ENCODE data around the gene CELF1. TPM values are rescaled to one million over a fixed set of nuclear protein-coding genes. Genes with fewer than 3 reads are reported as not detected.

The CELF1 gene
- total RNA-seq (2022) = 150 and 157 TPM in 2 replicates
- Bru-seq, nascent RNA = percentile 95 among the genes with signal in this experiment
- BruChase-seq, experiment 1, labeled RNA remaining after a 6-hour chase = percentile 96 among the genes with signal in this experiment
- BruChase-seq, experiment 2, labeled RNA remaining after a 2-hour chase = percentile 96 among the genes with signal in this experiment
- long read RNA-seq, partial matches to known transcripts = 16 of 56 reads
- long read RNA-seq, other reads (novel, unspliced or antisense) = 39 of 56 reads

DNA sequence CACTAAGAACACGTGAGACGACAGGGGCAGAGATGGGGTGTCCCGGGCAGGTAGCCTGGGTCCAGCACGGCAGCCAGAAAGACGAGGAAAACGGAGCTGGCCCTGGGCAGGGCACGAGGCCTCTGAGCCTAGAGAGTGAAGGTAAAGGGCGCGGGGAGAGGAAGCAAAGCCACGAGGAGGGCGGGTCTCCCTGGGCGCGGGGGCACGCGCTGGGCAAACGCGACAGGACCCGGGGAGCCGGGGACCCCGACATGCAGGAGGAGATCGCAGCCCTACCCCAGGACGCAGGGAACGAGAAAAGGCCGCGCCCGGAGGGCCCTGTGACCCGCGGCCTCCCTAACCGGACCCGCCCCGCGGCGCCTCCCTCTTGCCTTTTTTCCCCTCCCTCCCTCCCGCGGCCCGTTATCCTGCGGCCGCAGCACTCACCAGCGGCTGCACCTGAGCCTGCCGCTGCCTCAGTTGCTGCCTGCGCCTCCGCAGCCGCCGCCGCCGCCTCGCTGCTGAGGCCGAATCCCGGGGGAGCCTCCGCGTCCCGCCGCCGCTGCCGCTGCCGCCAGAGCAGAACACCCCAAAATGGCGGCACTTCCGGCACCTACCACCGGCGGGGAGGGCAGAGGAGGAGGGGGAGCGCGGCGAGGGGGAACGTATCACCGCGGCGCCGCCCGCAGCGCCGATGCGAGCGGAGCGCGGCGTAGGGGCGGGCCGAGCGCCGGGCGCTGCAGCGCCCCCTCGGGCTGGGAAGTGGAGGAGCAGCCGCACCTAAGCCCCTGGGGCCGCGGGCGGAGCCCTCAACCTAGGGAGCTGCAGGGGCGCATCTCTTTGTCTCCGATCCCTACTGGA lies at the start of gene CELF1:
TSS of gene CELF1 (minus strand) at position 567 of the 840 bp plus-strand sequence. CDS start 53,609 bp downstream, outside the sequence.
- CTCF ChIA-PET = interaction anchor here (0.6 to 1.7 kb wide), 9 partner anchors 12 to 736 kb away, joined by 3 to 7 read pairs (median 4); partner anchors contain the start of gene PTPMT1
- Mint-ChIP-seq H3K27me3 (ENCODE audit: unreplicated experiment) (no peaks in the 10 kb centered on the region), H3K9me3 (ENCODE audit: low read depth, unreplicated experiment) (no peaks in the 10 kb centered on the region), H3K4me3 (ENCODE audit: low read depth, unreplicated experiment) (peak within 1 kb of the TSS; percentile 90), H3K27ac (ENCODE audit: unreplicated experiment) (peak within 1 kb of the TSS; percentile 85), H3K4me1 (ENCODE audit: low read depth, unreplicated experiment) (peaks cover 14% of the 10 kb centered on the region), H3K36me3 (ENCODE audit: insufficient read depth, unreplicated experiment) (peaks cover 40% of the 10 kb centered on the region)
- TF ChIP-seq CTCF (IDR thresholded peaks at IDR 0.05; ENCODE audit: unreplicated experiment) = peak; percentile 82
- BruUV-seq (replicated peaks) = no TSS peak
- intact Hi-C loops (cut with micrococcal nuclease; ENCODE audit: unreplicated experiment) = loop anchor here (5.0 kb wide), 1 partner anchor 45 kb away; no protein-coding TSS in a partner anchor
- peak; percentile 94 for DNase-seq

- Mint-ChIP-seq H3K27me3 (ENCODE audit: unreplicated experiment) (peaks cover 47% of the 10 kb centered on the region), H3K4me1 (ENCODE audit: low read depth, unreplicated experiment) (no peaks in the 10 kb centered on the region), H3K4me3 (ENCODE audit: low read depth, unreplicated experiment) (no peak overlapping the region), H3K36me3 (ENCODE audit: insufficient read depth, unreplicated experiment) (no peaks in the 10 kb centered on the region), H3K27ac (ENCODE audit: unreplicated experiment) (no peak overlapping the region), H3K9me3 (ENCODE audit: low read depth, unreplicated experiment) (no peaks in the 10 kb centered on the region)
- intact Hi-C loops (cut with micrococcal nuclease; ENCODE audit: unreplicated experiment) = no loop called here
- DNase-seq = no peak
- CTCF ChIA-PET = no interaction called here
- no peak for TF ChIP-seq CTCF (IDR thresholded peaks at IDR 0.05; ENCODE audit: unreplicated experiment)
- no TSS peak for BruUV-seq (replicated peaks)
Measured at GRCh38 chr11:47599902-47600301, 47.0 kb upstream of the CELF1 start.

- no peaks in the 10 kb centered on the region for H3K4me1 Mint-ChIP-seq (ENCODE audit: low read depth, unreplicated experiment)
- CTCF ChIA-PET = no interaction called here
- H3K4me3 Mint-ChIP-seq (ENCODE audit: low read depth, unreplicated experiment) = no peak overlapping the region
- peaks cover 64% of the 10 kb centered on the region for H3K27me3 Mint-ChIP-seq (ENCODE audit: unreplicated experiment)
- no TSS peak for BruUV-seq (replicated peaks)
- intact Hi-C loops (cut with micrococcal nuclease; ENCODE audit: unreplicated experiment) = no loop called here
- no peak overlapping the region for H3K27ac Mint-ChIP-seq (ENCODE audit: unreplicated experiment)
- no peaks in the 10 kb centered on the region for H3K36me3 Mint-ChIP-seq (ENCODE audit: insufficient read depth, unreplicated experiment)
- no peak for TF ChIP-seq CTCF (IDR thresholded peaks at IDR 0.05; ENCODE audit: unreplicated experiment)
- no peaks in the 10 kb centered on the region for H3K9me3 Mint-ChIP-seq (ENCODE audit: low read depth, unreplicated experiment)
- no peak for DNase-seq
Measured at GRCh38 chr11:47595967-47596366, 43.0 kb upstream of the CELF1 start.

GRCh38 chr11:47595029-47595428 lies 42.1 kb upstream of the CELF1 start:
- peaks cover 64% of the 10 kb centered on the region for H3K27me3 Mint-ChIP-seq (ENCODE audit: unreplicated experiment)
- no peak overlapping the region for H3K4me3 Mint-ChIP-seq (ENCODE audit: low read depth, unreplicated experiment)
- BruUV-seq (replicated peaks) = no TSS peak
- intact Hi-C loops (cut with micrococcal nuclease; ENCODE audit: unreplicated experiment) = no loop called here
- no peaks in the 10 kb centered on the region for H3K4me1 Mint-ChIP-seq (ENCODE audit: low read depth, unreplicated experiment)
- DNase-seq = no peak
- CTCF ChIA-PET = no interaction called here
- no peaks in the 10 kb centered on the region for H3K36me3 Mint-ChIP-seq (ENCODE audit: insufficient read depth, unreplicated experiment)
- H3K9me3 Mint-ChIP-seq (ENCODE audit: low read depth, unreplicated experiment) = no peaks in the 10 kb centered on the region
- no peak for TF ChIP-seq CTCF (IDR thresholded peaks at IDR 0.05; ENCODE audit: unreplicated experiment)
- no peak overlapping the region for H3K27ac Mint-ChIP-seq (ENCODE audit: unreplicated experiment)

Measured in Calu3 (cell line).